LNCAP (cell line): ENCODE results near the gene FAM83E.

Source experiments
- CTCF ChIP-seq: fragments of 450-650 bp; IDR thresholded peaks from 2 replicates; pipeline ENCODE4 v1.5.1; 2017; ENCODE audit warnings: mild to moderate bottlenecking

Gene FAM83E

GRCh38 chr19:48615231-48616040, 560 bp upstream of the FAM83E start:
- no peak for TF ChIP-seq CTCF

GRCh38 chr19:48613852-48614435, 932 bp downstream of the FAM83E start:
- TF ChIP-seq CTCF = no peak

- no peak for TF ChIP-seq CTCF
These were observed 1.6 kb downstream of the FAM83E start for GRCh38 chr19:48613024-48613851.

GRCh38 chr19:48611872-48612271, 3.0 kb downstream of the FAM83E start:
- TF ChIP-seq CTCF = no peak

- TF ChIP-seq CTCF = no peak
These were observed 5.2 kb downstream of the FAM83E start for GRCh38 chr19:48609571-48610108.

GRCh38 chr19:48608798-48609263, 6.0 kb downstream of the FAM83E start:
- peak; percentile 40; the same call in 1 of the 2 replicates for TF ChIP-seq CTCF

- TF ChIP-seq CTCF = no peak
These were observed 7.5 kb downstream of the FAM83E start for GRCh38 chr19:48607359-48607755.
